HG02763 (cell line): ENCODE results near the gene ADAM12.
"Not testable (repeated sequence)": the region's sequence is repeated elsewhere in the genome, so short reads cannot be mapped to it uniquely, and the experiment has no call there.

Experiments
- ATAC-seq: cut with Tn5 transposase; IDR thresholded peaks from one replicate; pipeline ENCODE4 v1.9.1; 2021; ENCODE audit warnings: mild to moderate bottlenecking, moderate library complexity; ENCODE audit not compliant: unreplicated experiment

The ADAM12 gene

GRCh38 chr10:126062131-126063032 is 325.9 kb downstream of the ADAM12 start:
- no peak for ATAC-seq

GRCh38 chr10:126061526-126061925 is 326.8 kb downstream of the ADAM12 start:
- no peak for ATAC-seq

GRCh38 chr10:126060261-126060931 is 327.9 kb downstream of the ADAM12 start:
- ATAC-seq, result no peak

- ATAC-seq, result no peak
These were observed 329.0 kb downstream of the ADAM12 start for GRCh38 chr10:126059076-126059826.

GRCh38 chr10:126058507-126058906 is 329.8 kb downstream of the ADAM12 start:
- no peak for ATAC-seq

GRCh38 chr10:126058104-126058503 is 330.2 kb downstream of the ADAM12 start:
- ATAC-seq, result no peak

GRCh38 chr10:126057494-126057893 is 330.8 kb downstream of the ADAM12 start:
- no peak for ATAC-seq

GRCh38 chr10:126054191-126054590 is 334.1 kb downstream of the ADAM12 start:
- no peak for ATAC-seq

GRCh38 chr10:126052171-126052570 is 336.1 kb downstream of the ADAM12 start:
- ATAC-seq, result no peak

GRCh38 chr10:126049759-126050700 is 338.2 kb downstream of the ADAM12 start:
- no peak for ATAC-seq

- ATAC-seq, result not testable (repeated sequence)
These were observed 340.5 kb downstream of the ADAM12 start for GRCh38 chr10:126047749-126048148.

GRCh38 chr10:126046831-126047230 is 341.4 kb downstream of the ADAM12 start:
- ATAC-seq, result no peak

- no peak for ATAC-seq
These were observed 342.4 kb downstream of the ADAM12 start for GRCh38 chr10:126045861-126046260.

- ATAC-seq, result no peak
These were observed 344.9 kb downstream of the ADAM12 start for GRCh38 chr10:126043389-126043788.

GRCh38 chr10:126042906-126043305 is 345.4 kb downstream of the ADAM12 start:
- no peak for ATAC-seq

- ATAC-seq, result no peak
These were observed 345.9 kb downstream of the ADAM12 start for GRCh38 chr10:126042354-126042753.

GRCh38 chr10:126041804-126042231 is 346.5 kb downstream of the ADAM12 start:
- peak; percentile 99 for ATAC-seq

- ATAC-seq, result no peak
These were observed 347.2 kb downstream of the ADAM12 start for GRCh38 chr10:126041117-126041516.

GRCh38 chr10:126037946-126038345 is 350.3 kb downstream of the ADAM12 start:
- ATAC-seq, result no peak

GRCh38 chr10:126036515-126036914 is 351.8 kb downstream of the ADAM12 start:
- no peak for ATAC-seq
